HG03103 (cell line): ENCODE data around the gene AP3B2.
A peak's percentile ranks its signal among the peaks of the same experiment; 100 is the strongest.

Experiments used
- ATAC-seq: cut with Tn5 transposase; IDR thresholded peaks from one replicate; pipeline ENCODE4 v1.9.1; 2021; ENCODE audit warnings: low read depth; ENCODE audit not compliant: unreplicated experiment

The AP3B2 gene

GRCh38 chr15:82699726-82700125 lies 9.9 kb downstream of the AP3B2 start:
- ATAC-seq: no peak

GRCh38 chr15:82698711-82699345 lies 10.8 kb downstream of the AP3B2 start:
- ATAC-seq: no peak

- ATAC-seq: no peak
These were observed 11.8 kb downstream of the AP3B2 start for GRCh38 chr15:82697735-82698407.

GRCh38 chr15:82692171-82692570 lies 17.5 kb downstream of the AP3B2 start:
- ATAC-seq: no peak

- no peak for ATAC-seq
These were observed 20.5 kb downstream of the AP3B2 start for GRCh38 chr15:82689147-82689546.

GRCh38 chr15:82688691-82689090 lies 21.0 kb downstream of the AP3B2 start:
- no peak for ATAC-seq

- no peak for ATAC-seq
These were observed 28.3 kb downstream of the AP3B2 start for GRCh38 chr15:82681371-82681770.

GRCh38 chr15:82680200-82681102 lies 29.2 kb downstream of the AP3B2 start:
- peak; percentile 93 for ATAC-seq

GRCh38 chr15:82679626-82680199 lies 30.0 kb downstream of the AP3B2 start:
- ATAC-seq: no peak

GRCh38 chr15:82677720-82678323 lies 31.9 kb downstream of the AP3B2 start:
- ATAC-seq: no peak

GRCh38 chr15:82674873-82675272 lies 34.8 kb downstream of the AP3B2 start:
- no peak for ATAC-seq

GRCh38 chr15:82670699-82671098 lies 39.0 kb downstream of the AP3B2 start:
- ATAC-seq: no peak

- ATAC-seq: no peak
These were observed 43.1 kb downstream of the AP3B2 start for GRCh38 chr15:82666606-82667005.

GRCh38 chr15:82664021-82664420 lies 45.7 kb downstream of the AP3B2 start:
- no peak for ATAC-seq

GRCh38 chr15:82663186-82663600 lies 46.5 kb downstream of the AP3B2 start:
- no peak for ATAC-seq

- ATAC-seq: no peak
These were observed 47.0 kb downstream of the AP3B2 start for GRCh38 chr15:82662641-82663040.

- no peak for ATAC-seq
These were observed 49.3 kb downstream of the AP3B2 start for GRCh38 chr15:82660378-82660777.

GRCh38 chr15:82656641-82657266 lies 52.9 kb downstream of the AP3B2 start:
- no peak for ATAC-seq

- ATAC-seq: no peak
These were observed 54.1 kb downstream of the AP3B2 start for GRCh38 chr15:82655606-82656005.

- no peak for ATAC-seq
These were observed 56.0 kb downstream of the AP3B2 start for GRCh38 chr15:82653483-82654168.
